ENCODE results near the gene YPEL1. TPM values are rescaled to one million over a fixed set of nuclear protein-coding genes. Genes with fewer than 3 reads are reported as not detected.

Gene YPEL1
- total RNA-seq, 1 experiment from 2014 or later = 3.1 TPM

DNA sequence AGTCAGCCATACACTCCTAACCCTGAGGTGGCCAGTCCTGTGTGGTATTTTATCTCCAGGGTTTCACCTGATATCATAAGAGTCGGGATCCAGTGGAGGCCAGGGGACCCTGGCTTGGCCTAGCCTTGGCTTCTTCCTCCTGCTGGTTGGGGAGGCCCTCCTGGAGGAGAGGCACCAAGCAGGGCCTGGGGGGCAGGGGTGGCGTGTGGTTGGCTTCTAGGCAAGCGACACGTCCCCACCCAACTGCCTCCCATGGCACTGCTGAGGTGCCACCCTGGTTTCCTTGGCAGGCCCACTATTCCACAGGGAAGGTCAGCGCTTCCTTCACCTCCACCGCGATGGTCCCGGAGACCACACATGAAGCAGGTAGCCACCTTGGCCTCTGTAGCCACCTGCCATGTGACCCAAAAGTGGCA, 49.4 kb downstream of the YPEL1 start:
- Histone ChIP-seq H4K20me1 (ENCODE audit: insufficient read depth) (no peaks in the 10 kb centered on the region), H3K4me2 (ENCODE audit: low read length) (no peak overlapping the region), H3K27me3 (ENCODE audit: insufficient read depth, low read length) (no peaks in the 10 kb centered on the region), H3K4me3 (replicated peaks in 1 of 2; ENCODE audit: low read depth in 1 of 2, low read length in 2 of 2) (no peak overlapping the region), H3K27ac (ENCODE audit: low read depth, low read length) (no peak overlapping the region), H3K79me2 (ENCODE audit: insufficient read depth, low read length) (no peaks in the 10 kb centered on the region), H3K9me2 (ENCODE audit: insufficient read depth) (no peaks in the 10 kb centered on the region), H3K36me3 (ENCODE audit: control insufficient read depth in 1 of 2, insufficient read depth in 2 of 2, low read length in 2 of 2) (peaks cover 7 to 9% of the 10 kb centered on the region in 2 experiments; a peak in 3 of 4 replicates), H3K9ac (ENCODE audit: low read length) (no peak overlapping the region), H3K9me3 (ENCODE audit: control insufficient read depth in 1 of 2, insufficient read depth in 1 of 2, low read depth in 1 of 2, low read length in 2 of 2) (no peaks in the 10 kb centered on the region), H3K4me1 (ENCODE audit: control insufficient read depth in 1 of 2, insufficient read depth in 2 of 2, low read length in 2 of 2) (peaks cover 0 to 6% of the 10 kb centered on the region in 2 experiments; a peak in 1 of 4 replicates), H2AFZ (ENCODE audit: low read depth, low read length, poor library complexity, severe bottlenecking) (no peak overlapping the region)
- DNase-seq (ENCODE audit: low read depth, low spot score) (no peak), ATAC-seq (no peak)
- ChIA-PET CTCF (no interaction called here), POLR2A (no interaction called here), RAD21 (ENCODE audit: low non-redundant PET in 1 of 2, low total read pairs in 2 of 2, uncharacterized antibody in 2 of 2, unreplicated experiment in 2 of 2) (no interaction called here)
- no peak for TF ChIP-seq SP1 (IDR thresholded peaks at IDR 0.05; ENCODE audit: low read depth)
- no peak for TF ChIP-seq EGR1 (IDR thresholded peaks at IDR 0.05; ENCODE audit: low read depth)
- TF ChIP-seq EZH2 (IDR thresholded peaks at IDR 0.05) = no peak
- TF ChIP-seq ZBTB33 (IDR thresholded peaks at IDR 0.05; ENCODE audit: extremely low read depth, insufficient replicate concordance, low read length) = no peak
- no peak for TF ChIP-seq JUND (IDR thresholded peaks at IDR 0.05)
- TF ChIP-seq TCF7L2 (IDR thresholded peaks at IDR 0.05; ENCODE audit: borderline replicate concordance, extremely low read depth, insufficient read depth, insufficient read length) = no peak
- no peak for TF ChIP-seq ELF1 (IDR thresholded peaks at IDR 0.05; ENCODE audit: borderline replicate concordance, low read depth)
- no peak for TF ChIP-seq EZH2phosphoT487 (IDR thresholded peaks at IDR 0.05; ENCODE audit: borderline replicate concordance)
- TF ChIP-seq ZNF274 (IDR thresholded peaks at IDR 0.05; ENCODE audit: low read depth, low read length) = no peak
- BruUV-seq (replicated peaks) = no TSS peak
- intact Hi-C loops (cut with micrococcal nuclease) = no loop called here

GRCh38 chr22:21685164-21685513, 50.5 kb downstream of the YPEL1 start:
- ChIA-PET POLR2A (no interaction called here), RAD21 (ENCODE audit: low non-redundant PET in 1 of 2, low total read pairs in 2 of 2, uncharacterized antibody in 2 of 2, unreplicated experiment in 2 of 2) (no interaction called here), CTCF (no interaction called here)
- intact Hi-C loops (cut with micrococcal nuclease) = no loop called here
- Histone ChIP-seq H3K36me3 (ENCODE audit: control insufficient read depth in 1 of 2, insufficient read depth in 2 of 2, low read length in 2 of 2) (peaks cover 7 to 9% of the 10 kb centered on the region in 2 experiments; a peak in 3 of 4 replicates), H3K9ac (ENCODE audit: low read length) (no peak overlapping the region), H3K9me3 (ENCODE audit: control insufficient read depth in 1 of 2, insufficient read depth in 1 of 2, low read depth in 1 of 2, low read length in 2 of 2) (no peaks in the 10 kb centered on the region), H2AFZ (ENCODE audit: low read depth, low read length, poor library complexity, severe bottlenecking) (no peak overlapping the region), H4K20me1 (ENCODE audit: insufficient read depth) (no peaks in the 10 kb centered on the region), H3K27ac (ENCODE audit: low read depth, low read length) (no peak overlapping the region), H3K79me2 (ENCODE audit: insufficient read depth, low read length) (no peaks in the 10 kb centered on the region), H3K27me3 (ENCODE audit: insufficient read depth, low read length) (no peaks in the 10 kb centered on the region), H3K4me3 (replicated peaks in 1 of 2; ENCODE audit: low read depth in 1 of 2, low read length in 2 of 2) (no peak overlapping the region), H3K9me2 (ENCODE audit: insufficient read depth) (no peaks in the 10 kb centered on the region), H3K4me1 (ENCODE audit: control insufficient read depth in 1 of 2, insufficient read depth in 2 of 2, low read length in 2 of 2) (peaks cover 0 to 6% of the 10 kb centered on the region in 2 experiments; a peak in 1 of 4 replicates), H3K4me2 (ENCODE audit: low read length) (no peak overlapping the region)
- DNase-seq (ENCODE audit: low read depth, low spot score) (no peak), ATAC-seq (no peak)
- BruUV-seq (replicated peaks) = no TSS peak
- TF ChIP-seq SIN3A (IDR thresholded peaks at IDR 0.05; ENCODE audit: low read depth) (no peak), POLR2A (IDR thresholded peaks at IDR 0.05; ENCODE audit: borderline replicate concordance, extremely low read depth, insufficient read depth, insufficient read length) (no peak), ZBTB33 (IDR thresholded peaks at IDR 0.05; ENCODE audit: extremely low read depth, insufficient replicate concordance, low read length) (no peak), ZNF274 (IDR thresholded peaks at IDR 0.05; ENCODE audit: low read depth, low read length) (no peak), EZH2 (IDR thresholded peaks at IDR 0.05) (no peak), EGR1 (IDR thresholded peaks at IDR 0.05; ENCODE audit: low read depth) (no peak), TCF7L2 (IDR thresholded peaks at IDR 0.05; ENCODE audit: borderline replicate concordance, extremely low read depth, insufficient read depth, insufficient read length) (no peak), POLR2AphosphoS5 (IDR thresholded peaks at IDR 0.05; ENCODE audit: low read depth, low read length) (no peak), CTCF (IDR thresholded peaks at IDR 0.05 in 2 of 3, conservative IDR thresholded peaks at IDR 0.05 in 1 of 3; ENCODE audit: borderline replicate concordance in 1 of 3, insufficient read depth in 1 of 3, low read depth in 2 of 3, low read length in 2 of 3) (no peak), ELF1 (IDR thresholded peaks at IDR 0.05; ENCODE audit: borderline replicate concordance, low read depth) (no peak)
- TF ChIP-seq, protein P1, sequence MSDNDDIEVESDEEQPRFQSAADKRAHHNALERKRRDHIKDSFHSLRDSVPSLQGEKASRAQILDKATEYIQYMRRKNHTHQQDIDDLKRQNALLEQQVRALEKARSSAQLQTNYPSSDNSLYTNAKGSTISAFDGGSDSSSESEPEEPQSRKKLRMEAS (IDR thresholded peaks at IDR 0.05) = no peak
